ENCODE data around the gene TMEM267. TPM values are rescaled to one million over a fixed set of nuclear protein-coding genes. Genes with fewer than 3 reads are reported as not detected.

Gene TMEM267
- total RNA-seq, 1 experiment from 2014 or later = 6.0 TPM

GRCh38 chr5:43420241-43420640, 63.4 kb downstream of the TMEM267 start:
- POLR2A ChIA-PET = no interaction called here
- H3K9me3 Mint-ChIP-seq = no peaks in the 10 kb centered on the region
- ATAC-seq (peak; percentile 97), DNase-seq (ENCODE audit: low spot score) (no peak)
- peaks cover 7% of the 10 kb centered on the region for H3K4me1 Mint-ChIP-seq
- no peaks in the 10 kb centered on the region for H3K27me3 Mint-ChIP-seq (ENCODE audit: low read depth)
- CTCF ChIA-PET = interaction anchor here (1.0 to 1.4 kb wide), 3 partner anchors 18 to 64 kb away, joined by 4 to 8 read pairs (median 4); partner anchors contain the start of gene TMEM267
- no peak overlapping the region; the same call in 1 of the 2 replicates for H3K27ac Mint-ChIP-seq
- TF ChIP-seq JAZF1 (CRISPR knock-in tag; IDR thresholded peaks at IDR 0.05) (no peak), ZNF121 (CRISPR knock-in tag; IDR thresholded peaks at IDR 0.05) (no peak)
- H3K4me3 Mint-ChIP-seq = no peak overlapping the region
- H3K36me3 Mint-ChIP-seq = no peaks in the 10 kb centered on the region

- Mint-ChIP-seq H3K27me3 (ENCODE audit: low read depth) (no peaks in the 10 kb centered on the region), H3K27ac (no peak overlapping the region), H3K36me3 (no peaks in the 10 kb centered on the region), H3K4me3 (no peak overlapping the region), H3K4me1 (peaks cover 9% of the 10 kb centered on the region), H3K9me3 (peaks cover 7% of the 10 kb centered on the region)
- TF ChIP-seq JAZF1 (CRISPR knock-in tag; IDR thresholded peaks at IDR 0.05) (no peak), CREB1 (CRISPR knock-in tag; IDR thresholded peaks at IDR 0.05) (no peak), OVOL2 (CRISPR knock-in tag; IDR thresholded peaks at IDR 0.05; ENCODE audit: borderline replicate concordance) (no peak), ZNF396 (CRISPR knock-in tag; IDR thresholded peaks at IDR 0.05; ENCODE audit: borderline replicate concordance) (no peak), AFF4 (CRISPR knock-in tag; IDR thresholded peaks at IDR 0.05; ENCODE audit: borderline replicate concordance) (no peak), FOXJ3 (CRISPR knock-in tag; IDR thresholded peaks at IDR 0.05; ENCODE audit: borderline replicate concordance) (no peak)
- ChIA-PET POLR2A (no interaction called here), CTCF (interaction anchor here (1.9 kb wide), 1 partner anchor 66 kb away, joined by 7 read pairs; the partner anchor contains the start of gene TMEM267)
- ATAC-seq (no peak), DNase-seq (ENCODE audit: low spot score) (no peak)
Measured at GRCh38 chr5:43418561-43418960, 65.1 kb downstream of the TMEM267 start.

- ChIA-PET POLR2A (no interaction called here), CTCF (no interaction called here)
- H3K4me1 Mint-ChIP-seq = peaks cover 9% of the 10 kb centered on the region
- no peaks in the 10 kb centered on the region for H3K27me3 Mint-ChIP-seq (ENCODE audit: low read depth)
- no peak overlapping the region for H3K4me3 Mint-ChIP-seq
- TF ChIP-seq ESRRA (CRISPR knock-in tag; IDR thresholded peaks at IDR 0.05; ENCODE audit: borderline replicate concordance) (no peak), MLX (CRISPR knock-in tag; IDR thresholded peaks at IDR 0.05) (no peak), JAZF1 (CRISPR knock-in tag; IDR thresholded peaks at IDR 0.05) (no peak)
- no peak overlapping the region for H3K27ac Mint-ChIP-seq
- DNase-seq (ENCODE audit: low spot score) (no peak), ATAC-seq (no peak)
- H3K9me3 Mint-ChIP-seq = peaks cover 7% of the 10 kb centered on the region
- H3K36me3 Mint-ChIP-seq = no peaks in the 10 kb centered on the region
Measured at GRCh38 chr5:43416803-43417394, 66.8 kb downstream of the TMEM267 start.

- CTCF ChIA-PET = interaction anchor here (1.0 kb wide), 1 partner anchor 26 kb away, joined by 3 read pairs; no protein-coding TSS in a partner anchor
- POLR2A ChIA-PET = no interaction called here
- no peaks in the 10 kb centered on the region for H3K36me3 Mint-ChIP-seq
- TF ChIP-seq PREB (CRISPR knock-in tag; IDR thresholded peaks at IDR 0.05; ENCODE audit: borderline replicate concordance) = no peak
- TF ChIP-seq TP53 (CRISPR knock-in tag; IDR thresholded peaks at IDR 0.05) = no peak
- no peak overlapping the region for H3K27ac Mint-ChIP-seq
- DNase-seq (ENCODE audit: low spot score) (no peak), ATAC-seq (no peak)
- H3K4me3 Mint-ChIP-seq = no peak overlapping the region
- no peaks in the 10 kb centered on the region for H3K27me3 Mint-ChIP-seq (ENCODE audit: low read depth)
- peaks cover 9% of the 10 kb centered on the region for H3K4me1 Mint-ChIP-seq
- H3K9me3 Mint-ChIP-seq = peaks cover 7% of the 10 kb centered on the region
Measured at GRCh38 chr5:43415935-43416802, 67.5 kb downstream of the TMEM267 start.

Measured in WTC11 (cell line).